NCI-H2227 (cell line): ENCODE measurements around the gene DCX.
"Not testable (repeated sequence)": the region's sequence is repeated elsewhere in the genome, so short reads cannot be mapped to it uniquely, and the experiment has no call there.

Experiments used
- DNase-seq: peaks from one replicate; lab custom pipeline; 2025; ENCODE audit not compliant: unreplicated experiment; lab: John Stamatoyannopoulos, UW

DCX gene

DNA sequence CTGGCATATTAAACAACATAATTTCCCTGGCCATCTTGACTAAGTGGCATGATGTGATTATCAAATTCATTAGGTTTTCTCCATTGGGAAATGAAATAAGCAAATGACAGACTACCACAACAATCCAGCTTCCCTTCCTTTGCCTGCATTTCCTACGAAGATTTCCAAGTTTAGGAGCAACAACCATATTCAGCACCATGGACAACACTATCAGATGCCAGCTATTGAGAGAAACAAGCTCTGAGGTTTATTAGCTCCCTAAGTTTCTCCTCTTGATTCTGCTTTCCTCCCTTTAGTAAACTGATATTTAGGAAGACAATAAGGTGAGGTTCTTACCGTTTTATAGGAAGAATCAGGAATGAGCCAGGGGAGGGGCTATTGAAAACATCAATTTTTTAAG lies 36.2 kb downstream of the DCX start:
- DNase-seq: no peak

- peak; percentile 64 for DNase-seq
Observed at GRCh38 chrX:111372086-111372485, 39.9 kb downstream of the DCX start.

DNA sequence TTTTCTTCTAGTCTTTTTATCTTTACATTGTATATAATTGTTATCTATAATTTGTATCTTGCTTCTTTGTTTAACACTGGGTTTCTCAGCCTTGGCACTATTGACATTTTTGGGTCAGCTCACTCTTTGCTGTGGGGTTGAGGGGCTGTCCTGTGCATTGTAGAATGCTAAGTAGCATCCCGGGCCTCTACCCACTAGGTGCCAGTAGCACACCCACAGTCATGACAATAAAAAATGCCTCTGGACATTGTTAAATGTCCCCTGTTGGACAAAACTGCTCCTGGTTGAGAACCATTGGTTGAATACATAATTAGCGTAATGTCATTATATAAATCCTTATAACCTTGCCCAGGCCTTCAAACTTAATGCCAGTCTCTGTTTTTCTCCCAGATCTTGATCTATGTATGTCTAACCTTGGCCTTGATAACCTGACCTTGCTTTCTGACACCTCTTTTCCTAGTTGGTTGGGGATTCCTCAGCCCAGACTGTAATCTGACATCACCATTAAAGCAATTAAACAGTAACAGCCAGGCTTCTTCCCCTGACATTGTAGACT lies 46.1 kb downstream of the DCX start:
- DNase-seq: no peak

- no peak for DNase-seq
Observed at GRCh38 chrX:111363741-111364140, 48.3 kb downstream of the DCX start.

GRCh38 chrX:111361751-111362150 lies 50.2 kb downstream of the DCX start:
- DNase-seq: no peak

DNA sequence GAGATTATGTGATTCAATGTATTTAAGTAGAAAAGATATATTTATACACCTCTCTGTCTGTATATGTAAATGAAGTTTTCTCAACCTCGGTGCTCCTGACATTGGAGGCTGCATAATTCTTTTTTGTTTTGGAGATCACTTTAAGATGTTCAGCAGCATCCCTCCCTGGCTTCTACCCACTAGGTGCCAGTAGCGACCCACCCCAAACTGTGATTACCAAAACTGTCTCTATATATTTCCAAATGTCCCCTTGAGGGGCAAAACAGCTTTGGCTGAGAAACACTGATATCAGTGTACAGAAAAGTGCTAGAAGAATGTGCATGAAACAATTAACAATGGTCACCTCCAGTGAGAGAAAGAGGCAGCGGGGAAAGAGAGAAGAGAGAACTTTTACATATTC lies 51.2 kb downstream of the DCX start:
- DNase-seq: peak; percentile 18

- no peak for DNase-seq
Observed at GRCh38 chrX:111355523-111356115, 56.4 kb downstream of the DCX start.

- no peak for DNase-seq
Observed at GRCh38 chrX:111354496-111354895, 57.5 kb downstream of the DCX start.

DNA sequence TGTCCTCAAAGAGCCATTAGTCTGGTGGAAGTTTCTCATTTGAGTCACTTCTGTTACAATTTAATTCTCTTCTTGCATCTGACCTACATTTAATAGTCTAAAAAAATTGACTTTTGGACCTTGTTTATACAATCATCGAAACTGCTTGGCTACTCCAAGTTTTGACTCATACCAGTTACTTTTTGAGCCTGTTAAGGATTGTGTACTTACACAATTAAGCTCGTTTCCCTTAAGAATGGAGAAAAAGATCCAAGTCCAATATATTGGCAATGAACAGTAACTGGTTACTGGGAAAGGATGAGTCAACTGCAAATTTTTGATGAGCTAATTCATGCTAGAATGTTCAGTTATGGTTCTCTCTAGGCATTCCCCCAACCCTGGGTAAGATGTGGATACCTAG lies 58.2 kb downstream of the DCX start:
- no peak for DNase-seq

GRCh38 chrX:111352424-111352823 lies 59.6 kb downstream of the DCX start:
- DNase-seq: peak; percentile 43

GRCh38 chrX:111349934-111350333 lies 62.1 kb downstream of the DCX start:
- DNase-seq: no peak

DNA sequence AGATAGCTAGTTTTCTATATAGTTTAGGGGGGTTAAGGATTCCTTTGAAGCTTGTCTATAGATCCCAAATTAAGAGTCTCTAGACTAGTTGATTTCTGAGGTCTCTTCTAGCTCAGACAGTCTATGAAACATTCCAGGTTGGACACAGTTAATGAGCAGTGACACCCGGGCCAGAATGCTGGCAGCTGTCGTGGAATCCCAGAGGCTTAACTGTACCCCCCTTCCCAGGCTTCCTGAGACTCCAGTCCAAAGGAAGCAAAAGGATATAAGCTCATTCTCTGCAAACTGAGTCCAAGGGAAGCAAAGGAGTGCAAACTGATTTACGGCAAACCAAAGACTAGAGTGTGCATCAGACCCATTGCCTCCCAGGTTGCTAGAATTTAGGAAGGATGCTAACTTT lies 62.9 kb downstream of the DCX start:
- no peak for DNase-seq

GRCh38 chrX:111348429-111348828 lies 63.6 kb downstream of the DCX start:
- DNase-seq: no peak

DNA sequence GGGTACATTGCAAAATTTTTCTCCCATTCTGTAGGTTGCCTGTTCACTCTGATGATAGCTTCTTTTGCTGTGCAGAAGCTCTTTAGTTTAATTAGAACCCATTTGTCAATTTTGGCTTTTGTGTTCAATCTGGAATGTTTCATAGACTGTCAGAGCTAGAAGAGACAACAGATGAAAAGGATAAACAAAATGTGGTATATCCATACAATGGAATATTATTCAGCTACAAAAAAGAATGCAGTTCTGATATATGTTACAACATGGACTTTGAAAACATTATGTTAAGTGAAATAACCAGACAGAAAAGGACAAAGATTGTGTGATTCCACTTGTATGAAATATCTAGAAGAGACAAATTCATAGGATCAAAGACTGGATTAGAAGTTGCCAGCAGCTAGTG lies 65.8 kb downstream of the DCX start:
- not testable (repeated sequence) for DNase-seq

- no peak for DNase-seq
Observed at GRCh38 chrX:111340054-111340453, 71.9 kb downstream of the DCX start.

- DNase-seq: no peak
Observed at GRCh38 chrX:111339212-111339611, 72.8 kb downstream of the DCX start.

DNA sequence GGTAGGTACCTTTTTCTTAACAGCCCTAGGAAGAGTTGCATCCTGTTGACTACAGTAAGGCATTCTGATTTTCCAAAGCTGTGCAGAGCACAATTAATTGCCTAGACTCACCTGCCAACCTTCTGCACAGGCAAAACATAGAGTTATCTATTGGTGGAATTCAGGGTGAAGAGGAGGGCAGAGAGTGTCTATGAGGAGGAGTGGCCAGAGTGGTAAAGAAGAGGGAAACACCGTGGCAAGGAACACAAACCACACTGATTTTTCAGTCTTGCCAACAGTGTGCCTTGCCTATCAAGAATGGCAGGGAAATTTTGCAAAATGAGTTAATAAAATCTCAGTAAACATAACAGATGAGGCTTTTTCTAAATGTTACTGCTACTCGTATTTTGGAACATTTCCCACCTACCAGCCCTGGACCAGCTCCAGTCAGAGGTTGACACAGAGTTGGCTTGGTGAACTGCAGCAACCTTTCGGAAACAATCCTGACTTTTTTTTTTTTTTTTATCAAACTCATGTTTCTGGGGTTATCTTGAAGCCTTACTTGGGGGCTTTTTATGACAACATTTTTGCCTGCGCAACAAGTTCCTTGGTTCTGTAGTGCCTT lies 73.8 kb downstream of the DCX start:
- DNase-seq: no peak

DNA sequence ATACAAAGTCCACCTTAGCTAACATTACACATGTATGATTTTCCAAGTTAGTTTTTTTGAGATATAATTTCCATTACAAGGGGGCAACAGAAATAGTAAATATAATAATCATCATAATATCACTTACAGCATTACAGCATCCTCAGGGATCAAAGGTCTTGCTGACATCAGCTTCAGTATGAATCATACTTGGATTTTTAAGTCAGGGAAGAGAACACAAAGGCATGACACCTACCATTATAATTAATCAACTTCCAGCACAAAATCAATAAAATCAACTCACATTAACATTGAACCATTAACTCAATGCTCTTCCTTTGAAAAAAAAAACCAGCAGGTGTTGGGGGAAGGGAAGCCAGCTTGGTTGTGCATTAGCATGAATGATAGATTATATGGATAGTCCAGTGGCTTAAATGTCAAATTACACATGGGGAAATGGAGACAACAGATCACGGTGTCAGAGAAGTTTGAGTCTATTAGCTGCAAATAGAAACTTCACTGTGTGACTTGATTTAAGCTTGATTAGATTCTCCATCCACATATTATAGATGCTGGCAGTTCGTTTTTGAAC lies 74.8 kb downstream of the DCX start:
- no peak for DNase-seq

GRCh38 chrX:111336141-111336540 lies 75.9 kb downstream of the DCX start:
- DNase-seq: no peak

DNA sequence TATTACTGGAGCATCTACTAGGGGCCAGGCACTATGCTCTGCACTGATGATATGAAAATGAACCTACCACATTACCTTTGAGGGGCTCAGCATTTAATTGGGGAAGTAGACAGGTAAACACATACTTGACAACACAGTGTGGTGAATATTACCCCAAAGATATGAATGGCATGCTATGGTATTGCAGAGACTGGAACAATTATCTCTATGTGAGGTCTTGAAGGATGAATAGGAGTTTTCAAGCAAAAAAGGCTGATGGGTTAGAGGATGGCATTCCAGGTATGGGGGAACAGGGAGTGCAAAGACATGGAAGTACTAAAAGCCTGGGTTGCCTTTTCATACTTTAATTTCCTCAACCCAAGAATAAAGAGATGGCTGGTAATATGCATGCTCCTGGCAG lies 82.6 kb downstream of the DCX start:
- DNase-seq: no peak

DNA sequence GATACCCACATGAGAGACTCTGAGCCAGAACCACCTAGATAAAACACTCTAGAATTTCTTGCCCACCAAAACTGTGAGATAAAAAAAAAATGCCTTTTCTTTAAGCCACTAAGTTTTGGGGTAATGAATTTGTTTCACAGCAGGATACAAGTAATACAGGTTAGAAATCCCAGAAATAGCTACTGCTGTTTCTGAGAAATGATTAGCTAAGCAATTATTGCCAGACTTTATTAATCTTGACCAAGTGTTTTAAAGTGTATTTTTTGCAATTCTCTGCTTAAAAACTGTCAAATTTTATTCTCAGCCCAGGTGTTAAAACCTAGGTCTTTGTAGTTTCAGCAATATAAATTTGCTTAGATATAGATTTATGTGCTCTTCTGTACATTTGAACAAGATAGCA lies 83.1 kb downstream of the DCX start:
- DNase-seq: no peak

DNA sequence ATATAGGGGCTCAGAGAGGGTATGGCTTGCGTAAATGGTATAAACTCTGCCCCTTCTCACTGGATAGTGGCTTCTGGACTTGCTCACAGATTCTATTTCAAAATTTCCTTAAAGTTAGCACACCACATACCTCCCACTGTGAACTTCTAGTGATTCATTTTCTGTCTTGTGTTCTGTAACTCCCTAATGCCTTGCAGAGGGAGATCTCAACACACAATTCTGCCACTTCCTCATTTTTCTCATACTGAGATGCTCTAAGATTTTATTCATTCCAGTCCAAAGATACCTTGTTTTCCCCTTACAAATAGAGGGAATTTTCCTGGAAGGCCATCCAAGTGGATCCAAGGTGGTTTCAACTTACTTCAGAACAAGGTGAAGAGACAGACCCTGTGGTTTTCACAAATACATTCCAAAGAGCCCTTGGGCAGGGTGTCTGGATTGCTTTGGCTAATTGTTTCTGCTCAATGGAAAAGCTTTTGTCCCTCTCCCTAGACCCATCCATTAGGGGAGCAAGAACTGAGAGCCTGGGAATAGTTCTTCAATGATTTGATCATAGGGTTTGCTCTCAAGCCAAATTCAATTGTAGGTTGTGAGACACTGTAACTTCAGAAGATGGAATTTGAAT lies 89.6 kb downstream of the DCX start:
- DNase-seq: peak; percentile 15
